Measurements from ENCODE around the gene GPR183. TPM values are rescaled to one million over a fixed set of nuclear protein-coding genes. Genes with fewer than 3 reads are reported as not detected.

Gene GPR183
- total RNA-seq, 3 donors from 2014 or later: 1.6 to 15.3 (median 5.0) TPM

GRCh38 chr13:99311748-99312492 lies 4.7 kb upstream of the GPR183 start:
- Histone ChIP-seq H3K4me1 (ENCODE audit: low read depth) (peaks cover 9% of the 10 kb centered on the region), H3K4me3 (no peak overlapping the region), H3K36me3 (ENCODE audit: low read depth) (no peaks in the 10 kb centered on the region), H3K9me3 (no peaks in the 10 kb centered on the region)
- TF ChIP-seq, protein P1, sequence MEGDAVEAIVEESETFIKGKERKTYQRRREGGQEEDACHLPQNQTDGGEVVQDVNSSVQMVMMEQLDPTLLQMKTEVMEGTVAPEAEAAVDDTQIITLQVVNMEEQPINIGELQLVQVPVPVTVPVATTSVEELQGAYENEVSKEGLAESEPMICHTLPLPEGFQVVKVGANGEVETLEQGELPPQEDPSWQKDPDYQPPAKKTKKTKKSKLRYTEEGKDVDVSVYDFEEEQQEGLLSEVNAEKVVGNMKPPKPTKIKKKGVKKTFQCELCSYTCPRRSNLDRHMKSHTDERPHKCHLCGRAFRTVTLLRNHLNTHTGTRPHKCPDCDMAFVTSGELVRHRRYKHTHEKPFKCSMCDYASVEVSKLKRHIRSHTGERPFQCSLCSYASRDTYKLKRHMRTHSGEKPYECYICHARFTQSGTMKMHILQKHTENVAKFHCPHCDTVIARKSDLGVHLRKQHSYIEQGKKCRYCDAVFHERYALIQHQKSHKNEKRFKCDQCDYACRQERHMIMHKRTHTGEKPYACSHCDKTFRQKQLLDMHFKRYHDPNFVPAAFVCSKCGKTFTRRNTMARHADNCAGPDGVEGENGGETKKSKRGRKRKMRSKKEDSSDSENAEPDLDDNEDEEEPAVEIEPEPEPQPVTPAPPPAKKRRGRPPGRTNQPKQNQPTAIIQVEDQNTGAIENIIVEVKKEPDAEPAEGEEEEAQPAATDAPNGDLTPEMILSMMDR (IDR thresholded peaks at IDR 0.05): no peak
- no peak for ATAC-seq
- intact Hi-C loops (cut with DNase I, micrococcal nuclease): no loop called here
- DNase-seq: no peak

DNA sequence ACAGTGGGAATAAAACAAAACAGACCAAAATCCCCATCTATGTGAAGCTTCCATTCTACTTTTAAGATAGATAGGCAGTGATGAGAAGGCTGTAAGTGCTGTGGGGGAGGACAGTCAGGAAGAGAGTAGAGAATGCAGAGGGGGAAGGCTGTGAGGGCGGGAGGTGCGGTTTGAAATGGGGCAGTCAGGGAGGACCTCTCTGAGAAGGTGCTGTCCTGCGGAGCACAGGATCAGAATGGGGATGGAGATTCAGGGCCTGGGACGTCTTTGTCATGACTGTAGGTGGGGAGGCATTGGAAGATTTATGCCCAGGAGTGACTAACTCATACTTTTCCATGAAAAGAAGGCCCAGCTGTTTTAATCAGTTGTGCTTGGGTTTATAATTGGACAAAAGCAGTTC lies 3.9 kb upstream of the GPR183 start:
- H3K9me3 ChIP-seq: no peaks in the 10 kb centered on the region
- no peaks in the 10 kb centered on the region for H3K36me3 ChIP-seq (ENCODE audit: low read depth)
- TF ChIP-seq, protein P1 (IDR thresholded peaks at IDR 0.05): no peak
- ATAC-seq (no peak), DNase-seq (no peak)
- intact Hi-C loops (cut with DNase I, micrococcal nuclease): no loop called here
- peaks cover 9% of the 10 kb centered on the region for H3K4me1 ChIP-seq (ENCODE audit: low read depth)
- no peak overlapping the region for H3K4me3 ChIP-seq

GRCh38 chr13:99310382-99311031 lies 3.3 kb upstream of the GPR183 start:
- no peak for ATAC-seq
- Histone ChIP-seq H3K4me1 (ENCODE audit: low read depth) (peaks cover 9% of the 10 kb centered on the region), H3K4me3 (no peak overlapping the region), H3K36me3 (ENCODE audit: low read depth) (no peaks in the 10 kb centered on the region), H3K9me3 (no peaks in the 10 kb centered on the region)
- TF ChIP-seq, protein P1 (IDR thresholded peaks at IDR 0.05): no peak
- intact Hi-C loops (cut with DNase I, micrococcal nuclease): no loop called here
- no peak for DNase-seq

GRCh38 chr13:99308471-99309087 lies 1.4 kb upstream of the GPR183 start:
- ATAC-seq: no peak
- no peaks in the 10 kb centered on the region for H3K36me3 ChIP-seq (ENCODE audit: low read depth)
- DNase-seq: no peak
- H3K4me3 ChIP-seq: no peak overlapping the region
- no peaks in the 10 kb centered on the region for H3K9me3 ChIP-seq
- TF ChIP-seq, protein P1 (IDR thresholded peaks at IDR 0.05): no peak
- peaks cover 7% of the 10 kb centered on the region for H3K4me1 ChIP-seq (ENCODE audit: low read depth)
- intact Hi-C loops (cut with DNase I, micrococcal nuclease): no loop called here

GRCh38 chr13:99307648-99308339 lies 595 bp upstream of the GPR183 start:
- Histone ChIP-seq H3K4me1 (ENCODE audit: low read depth) (peaks cover 5% of the 10 kb centered on the region), H3K36me3 (ENCODE audit: low read depth) (no peaks in the 10 kb centered on the region), H3K9me3 (no peaks in the 10 kb centered on the region), H3K4me3 (no peak overlapping the region)
- intact Hi-C loops (cut with DNase I, micrococcal nuclease): no loop called here
- DNase-seq (no peak), ATAC-seq (peak; percentile 52)
- TF ChIP-seq, protein P1 (IDR thresholded peaks at IDR 0.05): no peak
